ENCODE data around the gene ZNF485. TPM values are rescaled to one million over a fixed set of nuclear protein-coding genes. Genes with fewer than 3 reads are reported as not detected.

Gene ZNF485
- total RNA-seq, 5 donors from 2014 or later (not counting 1 experiment from before 2014, with no cell fraction given) = 2.3 to 11.9 (median 9.0) TPM

DNA sequence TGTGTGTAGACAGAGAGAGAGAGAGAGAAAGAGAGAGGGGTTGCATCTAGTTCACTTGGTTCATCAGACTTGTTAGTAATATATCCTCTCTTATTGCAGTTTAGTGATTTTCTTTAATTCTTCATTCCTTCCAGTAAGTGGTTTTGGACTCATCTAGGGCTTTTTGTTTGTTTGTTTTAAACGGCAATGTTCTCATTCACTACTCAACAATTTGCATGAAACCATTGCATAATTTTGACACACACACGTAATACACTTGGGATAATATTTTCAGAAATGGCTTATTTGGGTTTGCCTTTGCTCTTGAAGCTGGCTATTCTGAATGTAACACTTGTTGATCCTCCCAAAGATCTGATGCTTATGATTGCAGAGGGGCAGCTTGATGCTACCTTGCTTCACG is 58.8 kb downstream of the ZNF485 start:
- Mint-ChIP-seq H3K27me3 (peaks cover 16 to 31% of the 10 kb centered on the region in 2 donors), H3K4me3 (no peak overlapping the region), H3K36me3 (no peaks in the 10 kb centered on the region), H3K27ac (no peak overlapping the region), H3K4me1 (peaks cover 4 to 8% (median 6%) of the 10 kb centered on the region in 3 donors), H3K9me3 (peaks cover 0 to 8% (median 3%) of the 10 kb centered on the region in 3 donors)
- WGBS (ENCODE audit: insufficient coverage) = no CpG with 5 or more reads among the region's 3 CpGs
- Histone ChIP-seq H3K4me1 (ENCODE audit: control insufficient read depth in 1 of 2, extremely low read depth in 1 of 2, insufficient read depth in 2 of 2, low read length in 2 of 2) (peaks cover 0 to 11% of the 10 kb centered on the region in 2 experiments), H3K4me3 (ENCODE audit: control insufficient read depth in 1 of 2, extremely low read depth in 1 of 2, low read length in 1 of 2) (no peak overlapping the region), H3K9me3 (no peaks in the 10 kb centered on the region), H3K27me3 (replicated peaks in 1 of 2; ENCODE audit: control insufficient read depth in 2 of 2, extremely low read depth in 1 of 2, insufficient read depth in 2 of 2, low read length in 1 of 2) (peaks cover 0 to 37% of the 10 kb centered on the region in 2 experiments), H3K27ac (ENCODE audit: low read length) (no peak overlapping the region), H3K36me3 (ENCODE audit: control insufficient read depth in 2 of 2, extremely low read depth in 1 of 2, insufficient read depth in 1 of 2, low read length in 1 of 2) (no peaks in the 10 kb centered on the region)
- DNase-seq (no peak), ATAC-seq (replicated peaks in 1 of 4) (no peak)
- ChIA-PET CTCF (no interaction called here), POLR2A (interaction anchor here in 1 of 2 donors (0.6 kb wide), 1 partner anchor 21 kb away, joined by 3 read pairs; no protein-coding TSS in a partner anchor)

- Mint-ChIP-seq H3K27me3 (peaks cover 26 to 38% of the 10 kb centered on the region in 2 donors), H3K4me1 (peaks cover 4 to 9% (median 6%) of the 10 kb centered on the region in 3 donors), H3K9me3 (peaks cover 0 to 8% (median 3%) of the 10 kb centered on the region in 3 donors), H3K4me3 (peak overlapping the region in 1 of 3 donors; percentile 13), H3K27ac (no peak overlapping the region), H3K36me3 (no peaks in the 10 kb centered on the region)
- Histone ChIP-seq H3K36me3 (ENCODE audit: control insufficient read depth in 2 of 2, extremely low read depth in 1 of 2, insufficient read depth in 1 of 2, low read length in 1 of 2) (no peaks in the 10 kb centered on the region), H3K27me3 (replicated peaks in 1 of 2; ENCODE audit: control insufficient read depth in 2 of 2, extremely low read depth in 1 of 2, insufficient read depth in 2 of 2, low read length in 1 of 2) (peaks cover 0 to 49% of the 10 kb centered on the region in 2 experiments), H3K4me3 (ENCODE audit: control insufficient read depth in 1 of 2, extremely low read depth in 1 of 2, low read length in 1 of 2) (no peak overlapping the region), H3K27ac (ENCODE audit: low read length) (no peak overlapping the region), H3K4me1 (ENCODE audit: control insufficient read depth in 1 of 2, extremely low read depth in 1 of 2, insufficient read depth in 2 of 2, low read length in 2 of 2) (peaks cover 0 to 14% of the 10 kb centered on the region in 2 experiments), H3K9me3 (no peaks in the 10 kb centered on the region)
- 41% methylated on average over 7 of the region's 9 CpGs for WGBS (ENCODE audit: insufficient coverage)
- DNase-seq (no peak), ATAC-seq (replicated peaks in 1 of 4) (peak in 1 of 4 experiments; percentile 49)
- POLR2A ChIA-PET = interaction anchor here in 1 of 2 donors (0.6 kb wide), 1 partner anchor 29 kb away, joined by 3 read pairs; no protein-coding TSS in a partner anchor
- CTCF ChIA-PET = interaction anchor here in 1 of 2 donors (0.7 to 1.1 kb wide), 3 partner anchors 22 to 1312 kb away, joined by 3 to 8 read pairs (median 6); no protein-coding TSS in a partner anchor
Measured at GRCh38 chr10:43666552-43666951, 60.3 kb downstream of the ZNF485 start.

GRCh38 chr10:43667317-43667731 is 61.1 kb downstream of the ZNF485 start:
- Mint-ChIP-seq H3K27ac (no peak overlapping the region), H3K4me1 (peaks cover 4 to 10% (median 6%) of the 10 kb centered on the region in 3 donors), H3K36me3 (no peaks in the 10 kb centered on the region), H3K9me3 (peaks cover 0 to 8% (median 3%) of the 10 kb centered on the region in 3 donors), H3K4me3 (no peak overlapping the region), H3K27me3 (peaks cover 28 to 41% of the 10 kb centered on the region in 2 donors)
- Histone ChIP-seq H3K4me1 (ENCODE audit: control insufficient read depth in 1 of 2, extremely low read depth in 1 of 2, insufficient read depth in 2 of 2, low read length in 2 of 2) (peaks cover 0 to 16% of the 10 kb centered on the region in 2 experiments), H3K4me3 (ENCODE audit: control insufficient read depth in 1 of 2, extremely low read depth in 1 of 2, low read length in 1 of 2) (no peak overlapping the region), H3K27me3 (replicated peaks in 1 of 2; ENCODE audit: control insufficient read depth in 2 of 2, extremely low read depth in 1 of 2, insufficient read depth in 2 of 2, low read length in 1 of 2) (peaks cover 0 to 49% of the 10 kb centered on the region in 2 experiments), H3K36me3 (ENCODE audit: control insufficient read depth in 2 of 2, extremely low read depth in 1 of 2, insufficient read depth in 1 of 2, low read length in 1 of 2) (no peaks in the 10 kb centered on the region), H3K27ac (ENCODE audit: low read length) (no peak overlapping the region), H3K9me3 (no peaks in the 10 kb centered on the region)
- POLR2A ChIA-PET = no interaction called here
- DNase-seq (no peak), ATAC-seq (replicated peaks in 1 of 4) (no peak)
- WGBS (ENCODE audit: insufficient coverage) = 14% methylated on average over 24 of the region's 35 CpGs
- CTCF ChIA-PET = interaction anchor here in 1 of 2 donors (0.7 to 1.1 kb wide), 3 partner anchors 21 to 1312 kb away, joined by 3 to 8 read pairs (median 6); no protein-coding TSS in a partner anchor

Other genes with a start within 250 kb of the ZNF485 start
- gene FXYD4, start 234.8 kb upstream of the ZNF485 start, total RNA-seq = not detected
- 100 to 1,000 TPM; 124 to 224 (median 206) TPM for gene HNRNPF, start 197.3 kb upstream of the ZNF485 start, total RNA-seq
- 1 to 10 TPM; 3.2 to 8.5 (median 5.2) TPM for gene ZNF487, start 169.3 kb upstream of the ZNF485 start, total RNA-seq
- 1 to 10 TPM; 1.6 to 6.4 (median 4.9) TPM for gene ZNF239, start 31.8 kb upstream of the ZNF485 start, total RNA-seq
- gene ZNF32, start 42.4 kb downstream of the ZNF485 start, total RNA-seq = 10 to 100 TPM; 25.3 to 38.2 (median 34.8) TPM